Measurements from ENCODE around the gene NSD2.

NSD2 gene

DNA sequence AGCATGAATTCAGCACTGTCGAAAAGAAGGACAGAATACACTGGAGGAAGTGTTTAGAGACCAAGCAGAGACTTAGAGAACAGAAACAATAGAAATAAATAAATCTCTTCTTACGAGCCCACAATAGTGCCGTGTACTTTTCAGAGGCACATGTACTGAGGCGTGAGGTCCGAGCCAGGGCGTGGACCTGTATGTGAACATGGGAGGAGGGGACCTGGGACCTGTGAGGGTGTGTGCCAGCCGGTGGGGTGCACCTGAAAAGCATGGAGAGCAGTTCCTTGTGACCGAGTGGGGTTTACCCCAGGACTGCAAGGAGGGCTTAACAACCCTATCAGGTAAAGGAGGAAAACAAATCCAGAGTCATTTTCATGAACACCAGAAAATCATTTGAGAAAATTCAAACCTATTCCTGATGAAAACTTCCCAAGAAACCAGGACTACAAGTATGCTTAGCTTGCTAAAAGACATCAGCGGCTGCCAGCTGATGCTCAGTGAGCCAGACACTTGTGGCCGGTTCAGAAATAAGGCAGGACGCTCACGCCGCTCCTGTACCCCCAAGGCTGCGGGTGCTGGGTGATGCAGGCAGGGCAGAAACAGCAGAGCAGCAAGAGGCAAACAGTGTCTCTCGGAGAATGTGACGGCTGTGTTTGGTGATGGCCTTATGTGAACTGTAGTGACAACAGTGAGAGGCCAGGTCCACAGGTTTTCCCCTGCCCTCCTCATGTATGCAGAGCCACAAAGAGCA is 100.4 kb downstream of the NSD2 start:
- DNase-seq (ENCODE audit: low spot score): no peak

GRCh38 chr4:1972414-1972813 is 101.2 kb downstream of the NSD2 start:
- no peak for DNase-seq (ENCODE audit: low spot score)

DNA sequence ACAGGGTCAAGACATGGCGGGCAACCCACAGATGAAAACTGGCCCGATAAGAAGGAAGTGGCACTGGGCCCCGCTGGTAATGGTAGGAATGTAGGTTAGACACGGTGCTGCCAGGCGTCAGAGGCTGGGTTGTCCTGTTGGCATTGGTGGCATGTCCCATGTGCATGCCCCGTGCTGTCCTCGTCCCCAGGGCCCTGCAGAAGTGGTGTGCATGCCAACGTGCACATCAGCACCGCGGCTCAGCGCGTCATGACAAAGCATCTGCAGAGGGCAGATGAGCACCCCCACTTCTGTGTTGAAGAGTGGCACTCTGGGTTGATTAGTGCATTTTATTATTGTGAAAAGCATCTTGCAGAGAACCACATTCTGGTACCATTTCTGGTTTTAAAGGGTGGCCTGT is 102.0 kb downstream of the NSD2 start:
- no peak for DNase-seq (ENCODE audit: low spot score)

- DNase-seq (ENCODE audit: low spot score): no peak
These were observed 102.5 kb downstream of the NSD2 start for GRCh38 chr4:1973661-1974060.

- DNase-seq (ENCODE audit: low spot score): no peak
These were observed 103.6 kb downstream of the NSD2 start for GRCh38 chr4:1974840-1975239.

DNA sequence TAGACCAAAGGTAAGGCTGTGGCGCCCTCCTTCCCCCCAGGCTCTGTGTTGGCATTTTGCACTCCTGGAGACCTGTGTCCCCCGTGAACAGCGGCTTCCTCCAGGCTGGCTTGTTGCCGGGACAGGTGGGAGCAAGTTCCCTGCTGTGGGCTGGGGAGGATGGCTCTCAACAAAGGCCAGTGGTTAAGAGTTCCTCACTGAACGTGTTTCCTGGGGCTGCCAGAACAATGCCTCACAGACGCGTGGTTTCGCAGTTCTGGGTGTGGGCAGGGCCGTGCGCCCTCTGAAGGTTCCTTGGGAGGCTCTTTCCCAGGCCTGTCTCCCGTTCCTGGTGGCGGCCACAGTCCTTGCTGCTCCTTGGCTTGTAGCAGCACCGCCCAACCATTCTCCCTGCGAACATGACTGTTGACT is 104.2 kb downstream of the NSD2 start:
- DNase-seq (ENCODE audit: low spot score): no peak

DNA sequence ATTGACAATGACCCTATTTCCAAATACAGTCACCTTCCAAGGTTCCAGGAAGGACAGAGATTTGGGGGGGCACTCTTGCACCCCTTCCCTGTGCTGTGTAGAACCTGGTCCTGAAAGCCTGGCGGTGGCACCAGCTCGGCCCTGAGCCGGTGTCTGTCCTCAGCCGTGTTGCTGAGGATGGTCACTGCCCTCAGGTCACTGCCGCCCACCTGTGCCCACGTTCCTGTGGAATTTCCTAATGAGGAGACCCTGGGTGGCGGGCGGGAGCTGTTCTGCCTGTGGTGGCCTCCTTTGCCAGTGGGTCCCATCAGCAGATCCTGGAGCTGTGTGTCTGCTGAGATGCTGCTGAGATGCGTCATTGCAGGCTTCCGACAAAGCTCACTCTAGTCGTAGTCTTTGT is 104.7 kb downstream of the NSD2 start:
- DNase-seq (ENCODE audit: low spot score): no peak

GRCh38 chr4:1976416-1977352 is 105.5 kb downstream of the NSD2 start:
- DNase-seq (ENCODE audit: low spot score): no peak

DNA sequence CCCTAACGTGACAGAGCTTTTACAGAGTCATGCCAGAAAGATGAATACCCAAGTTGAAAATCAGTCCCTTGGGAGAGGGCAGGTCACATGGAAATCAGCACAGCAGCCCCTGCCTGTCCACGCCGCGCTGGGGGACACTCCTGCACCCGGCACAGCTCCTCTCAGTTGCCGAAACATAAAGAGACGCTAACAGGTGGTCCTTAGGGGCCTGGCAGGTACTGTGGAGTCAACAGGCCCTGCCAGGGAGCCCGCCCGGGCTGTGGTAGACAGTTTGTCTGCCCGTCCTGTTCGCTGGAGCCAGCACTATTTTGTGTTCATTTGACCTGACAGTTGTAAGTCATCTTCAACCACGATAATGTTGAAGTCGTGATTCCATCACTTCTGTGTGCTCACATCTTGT is 107.0 kb downstream of the NSD2 start:
- DNase-seq (ENCODE audit: low spot score): no peak

DNA sequence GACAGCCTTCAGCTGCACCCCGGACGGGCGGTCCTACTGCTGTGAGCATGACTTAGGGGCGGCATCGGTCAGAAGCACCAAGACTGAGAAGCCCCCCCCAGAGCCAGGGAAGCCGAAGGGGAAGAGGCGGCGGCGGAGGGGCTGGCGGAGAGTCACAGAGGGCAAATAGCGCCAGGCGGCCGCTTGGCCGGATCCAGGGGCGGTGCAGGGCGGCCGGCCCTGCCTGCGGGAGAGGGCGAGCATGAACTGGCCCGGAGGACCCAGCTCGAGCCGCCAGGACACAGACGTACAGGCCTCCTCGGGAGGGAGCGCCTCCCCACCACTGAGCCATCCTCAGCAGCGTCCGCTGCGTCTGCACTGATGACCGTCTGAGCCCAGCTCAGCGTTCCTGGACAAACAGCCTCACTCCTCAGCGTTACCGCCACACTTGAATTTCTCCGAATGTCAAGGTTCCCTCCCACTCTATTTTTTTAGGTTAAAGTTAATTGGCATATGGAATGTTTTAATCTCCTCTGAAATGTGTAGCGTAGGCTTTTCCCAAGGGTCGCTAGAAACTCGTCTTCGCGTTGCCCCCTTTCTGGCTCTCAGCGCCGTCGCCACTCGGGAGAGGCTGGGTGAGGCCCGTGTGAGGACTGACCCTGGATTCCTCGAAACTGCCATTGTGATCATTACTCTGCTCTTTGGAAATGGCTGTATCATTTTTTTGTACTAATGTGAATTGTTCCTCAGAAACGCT is 107.7 kb downstream of the NSD2 start:
- DNase-seq (ENCODE audit: low spot score): no peak

DNA sequence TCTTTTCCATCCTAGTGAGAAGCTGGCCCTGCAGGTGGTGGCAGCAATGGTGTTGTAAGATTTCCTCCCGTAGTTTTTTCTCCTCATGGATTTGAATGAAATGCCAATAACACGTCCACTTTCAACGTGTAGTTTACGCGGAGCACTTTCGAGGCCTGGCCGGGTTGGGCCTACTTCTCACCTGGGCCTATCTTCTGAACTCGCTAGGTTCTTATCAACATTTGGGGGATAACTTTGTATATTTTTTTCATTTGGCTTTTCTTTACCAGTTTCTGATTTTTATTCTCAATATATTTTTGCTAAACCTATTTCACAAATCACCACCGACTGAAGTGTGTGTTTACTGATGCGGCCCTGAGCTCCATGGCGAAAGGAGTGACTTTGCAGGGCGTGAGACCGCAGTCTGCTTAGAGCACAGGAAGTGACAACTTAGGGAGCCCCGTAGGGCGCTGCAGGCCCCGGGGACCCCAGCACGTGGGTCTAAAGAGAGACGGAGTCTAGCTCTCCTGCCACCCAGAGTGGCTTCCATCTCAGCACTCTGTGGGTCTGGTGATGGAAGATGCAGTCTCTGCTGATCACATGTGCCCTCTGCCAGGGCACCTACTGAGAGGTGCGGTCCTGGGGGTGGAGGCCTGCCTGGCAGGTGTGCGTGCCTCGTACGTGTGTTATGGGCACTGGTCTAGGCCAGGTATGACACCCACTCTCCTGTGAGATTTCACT is 108.4 kb downstream of the NSD2 start:
- DNase-seq (ENCODE audit: low spot score): no peak

DNA sequence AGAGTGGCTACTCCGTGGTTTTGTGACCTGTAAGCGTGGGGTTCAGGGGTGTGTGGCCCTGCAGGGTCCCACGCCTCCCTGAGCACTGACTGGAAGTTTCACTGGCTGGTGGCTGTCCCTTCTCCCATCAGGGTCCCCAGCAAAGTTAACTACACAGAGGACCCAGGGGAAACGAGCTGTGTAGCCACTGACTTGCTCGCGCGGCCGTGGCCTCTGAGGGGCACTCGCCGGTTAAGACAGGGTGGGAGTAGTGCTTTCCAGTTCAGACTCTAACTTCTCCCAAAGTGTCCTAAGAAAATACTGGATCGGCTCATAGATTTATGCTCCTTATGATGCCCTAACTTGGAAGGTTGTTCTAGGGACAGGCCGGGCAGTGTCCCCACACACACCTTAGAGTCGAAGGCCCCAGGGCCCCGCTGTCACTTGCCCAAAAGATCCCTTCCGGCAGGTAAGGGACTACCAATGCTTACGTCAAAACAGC is 109.4 kb downstream of the NSD2 start:
- no peak for DNase-seq (ENCODE audit: low spot score)

- no peak for DNase-seq (ENCODE audit: low spot score)
These were observed 110.3 kb downstream of the NSD2 start for GRCh38 chr4:1981251-1982058.

- no peak for DNase-seq (ENCODE audit: low spot score)
These were observed 111.2 kb downstream of the NSD2 start for GRCh38 chr4:1982124-1983052.

GRCh38 chr4:1983053-1983845 is 112.1 kb downstream of the NSD2 start:
- no peak for DNase-seq (ENCODE audit: low spot score)

- DNase-seq (ENCODE audit: low spot score): no peak
These were observed 112.7 kb downstream of the NSD2 start for GRCh38 chr4:1983846-1984405.

- DNase-seq (ENCODE audit: low spot score): no peak
These were observed 113.4 kb downstream of the NSD2 start for GRCh38 chr4:1984406-1985191.

DNA sequence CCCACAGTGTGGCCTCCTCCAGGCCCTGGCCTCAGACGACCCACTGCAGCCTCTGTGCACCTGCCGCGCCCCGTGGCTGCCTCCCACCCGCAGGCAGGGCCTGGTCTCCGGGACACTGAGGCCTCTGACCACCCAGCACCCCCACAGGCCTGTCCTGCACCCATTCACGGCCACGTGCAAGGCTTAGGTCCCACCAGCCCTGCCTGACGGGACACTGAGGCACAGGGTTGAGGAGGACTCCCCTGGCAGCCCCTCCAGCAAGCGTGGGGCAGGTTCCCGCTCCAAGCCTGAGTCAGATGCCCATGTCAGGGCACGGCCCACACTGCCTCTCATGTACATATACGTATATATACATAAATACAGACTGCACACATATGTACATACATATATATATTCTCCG is 114.1 kb downstream of the NSD2 start:
- DNase-seq (ENCODE audit: low spot score): no peak

Measured in germinal center (tissue), 1 donor.